PC-3 (cell line): Measurements from ENCODE around the gene DNAL1.

Experiments used
- EZH2phosphoT487 ChIP-seq: fragments of 300-600 bp; sonication (generic); IDR thresholded peaks from 2 replicates; pipeline ENCODE4 v1.6.1; 2018; ENCODE audit warnings: mild to moderate bottlenecking, antibody characterized with exemption, low read length, borderline replicate concordance
- TF ChIP-seq, protein P1 (sequence below): fragments of 300-600 bp; sonication (generic); conservative IDR thresholded peaks from 2 replicates; pipeline ENCODE4 v1.5.1; 2017; ENCODE audit warnings: antibody characterized with exemption, low read depth, mild to moderate bottlenecking, low read length

GRCh38 chr14:73613419-73613963 is 31.3 kb upstream of the DNAL1 start:
- TF ChIP-seq, protein P1, sequence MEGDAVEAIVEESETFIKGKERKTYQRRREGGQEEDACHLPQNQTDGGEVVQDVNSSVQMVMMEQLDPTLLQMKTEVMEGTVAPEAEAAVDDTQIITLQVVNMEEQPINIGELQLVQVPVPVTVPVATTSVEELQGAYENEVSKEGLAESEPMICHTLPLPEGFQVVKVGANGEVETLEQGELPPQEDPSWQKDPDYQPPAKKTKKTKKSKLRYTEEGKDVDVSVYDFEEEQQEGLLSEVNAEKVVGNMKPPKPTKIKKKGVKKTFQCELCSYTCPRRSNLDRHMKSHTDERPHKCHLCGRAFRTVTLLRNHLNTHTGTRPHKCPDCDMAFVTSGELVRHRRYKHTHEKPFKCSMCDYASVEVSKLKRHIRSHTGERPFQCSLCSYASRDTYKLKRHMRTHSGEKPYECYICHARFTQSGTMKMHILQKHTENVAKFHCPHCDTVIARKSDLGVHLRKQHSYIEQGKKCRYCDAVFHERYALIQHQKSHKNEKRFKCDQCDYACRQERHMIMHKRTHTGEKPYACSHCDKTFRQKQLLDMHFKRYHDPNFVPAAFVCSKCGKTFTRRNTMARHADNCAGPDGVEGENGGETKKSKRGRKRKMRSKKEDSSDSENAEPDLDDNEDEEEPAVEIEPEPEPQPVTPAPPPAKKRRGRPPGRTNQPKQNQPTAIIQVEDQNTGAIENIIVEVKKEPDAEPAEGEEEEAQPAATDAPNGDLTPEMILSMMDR = no peak
- TF ChIP-seq EZH2phosphoT487 = no peak
